DMS53 treated with DMSO at 0.1 percent for 48 hours (cell line): Measurements from ENCODE around the gene RANBP17.

Experiments
- DNase-seq: peaks from one replicate; lab custom pipeline; 2025; ENCODE audit not compliant: unreplicated experiment; lab: John Stamatoyannopoulos, UW

The RANBP17 gene

GRCh38 chr5:171344936-171345608 lies 483.3 kb downstream of the RANBP17 start:
- DNase-seq: no peak
